HAP-1 (cell line): ENCODE data around the gene HPGD.

Experiments
- DNase-seq, 2 experiments: peaks; one replicate each; pipeline ENCODE4 v3.0.0-alpha.2; 2016 to 2020; ENCODE audit warnings: low spot score in 2 of 2
- H3K27me3 ChIP-seq: fragments of 250-450 bp; sonication (Bioruptor Pico); 2 replicates; pipeline ENCODE4 v1.5.1; 2020; ENCODE audit warnings: low read depth, mild to moderate bottlenecking, moderate library complexity
- H3K36me3 ChIP-seq: fragments of 250-450 bp; sonication (Bioruptor Pico); replicated peaks from 2 replicates; pipeline ENCODE4 v1.5.1; 2020; ENCODE audit warnings: mild to moderate bottlenecking
- H3K4me1 ChIP-seq: fragments of 250-450 bp; sonication (Bioruptor Pico); 2 replicates; pipeline ENCODE4 v1.5.1; 2020; ENCODE audit warnings: mild to moderate bottlenecking
- H3K4me3 ChIP-seq: fragments of 250-450 bp; sonication (Bioruptor Pico); 2 replicates; pipeline ENCODE4 v1.5.1; 2020; ENCODE audit warnings: mild to moderate bottlenecking, moderate library complexity
- H3K9me3 ChIP-seq: fragments of 250-450 bp; sonication (Bioruptor Pico); 2 replicates; pipeline ENCODE4 v1.5.1; 2020; ENCODE audit warnings: mild to moderate bottlenecking, moderate library complexity
- in situ Hi-C: fragments of 300-500 bp; cut with MboI; formaldehyde crosslinking; loops from 3 replicates; pipeline ENCODE4 v1.14.3; 2020; ENCODE audit warnings: low sequenced_read_pairs, inconsistent platforms, mixed read lengths

The HPGD gene

GRCh38 chr4:174539571-174539970 lies 17.3 kb upstream of the HPGD start:
- no peak overlapping the region for H3K4me3 ChIP-seq
- no peaks in the 10 kb centered on the region for H3K4me1 ChIP-seq
- in situ Hi-C loops, result no loop called here
- H3K9me3 ChIP-seq, result no peaks in the 10 kb centered on the region
- DNase-seq, result no peak
- H3K36me3 ChIP-seq, result no peaks in the 10 kb centered on the region
- no peaks in the 10 kb centered on the region for H3K27me3 ChIP-seq

DNA sequence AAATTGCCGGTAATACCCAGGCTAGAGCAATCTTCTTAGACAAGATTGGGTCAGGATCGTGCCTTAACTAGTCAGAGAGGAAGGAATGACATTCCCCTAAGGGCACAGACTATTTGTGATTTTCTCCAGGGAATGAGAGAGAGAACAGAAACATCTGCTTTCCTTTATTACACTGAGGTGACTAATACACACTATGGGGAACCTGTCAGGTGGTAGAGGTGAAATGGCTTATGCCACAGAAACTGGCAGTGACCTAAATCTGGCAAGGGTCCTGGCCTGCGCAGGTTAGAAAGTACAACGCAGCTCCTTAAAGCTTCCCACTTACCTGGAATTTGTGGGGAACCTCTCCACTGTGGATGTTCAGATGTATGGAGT lies 16.6 kb upstream of the HPGD start:
- Histone ChIP-seq H3K4me1 (no peaks in the 10 kb centered on the region), H3K9me3 (no peaks in the 10 kb centered on the region), H3K4me3 (no peak overlapping the region), H3K36me3 (no peaks in the 10 kb centered on the region), H3K27me3 (no peaks in the 10 kb centered on the region)
- DNase-seq, result no peak
- in situ Hi-C loops, result no loop called here

DNA sequence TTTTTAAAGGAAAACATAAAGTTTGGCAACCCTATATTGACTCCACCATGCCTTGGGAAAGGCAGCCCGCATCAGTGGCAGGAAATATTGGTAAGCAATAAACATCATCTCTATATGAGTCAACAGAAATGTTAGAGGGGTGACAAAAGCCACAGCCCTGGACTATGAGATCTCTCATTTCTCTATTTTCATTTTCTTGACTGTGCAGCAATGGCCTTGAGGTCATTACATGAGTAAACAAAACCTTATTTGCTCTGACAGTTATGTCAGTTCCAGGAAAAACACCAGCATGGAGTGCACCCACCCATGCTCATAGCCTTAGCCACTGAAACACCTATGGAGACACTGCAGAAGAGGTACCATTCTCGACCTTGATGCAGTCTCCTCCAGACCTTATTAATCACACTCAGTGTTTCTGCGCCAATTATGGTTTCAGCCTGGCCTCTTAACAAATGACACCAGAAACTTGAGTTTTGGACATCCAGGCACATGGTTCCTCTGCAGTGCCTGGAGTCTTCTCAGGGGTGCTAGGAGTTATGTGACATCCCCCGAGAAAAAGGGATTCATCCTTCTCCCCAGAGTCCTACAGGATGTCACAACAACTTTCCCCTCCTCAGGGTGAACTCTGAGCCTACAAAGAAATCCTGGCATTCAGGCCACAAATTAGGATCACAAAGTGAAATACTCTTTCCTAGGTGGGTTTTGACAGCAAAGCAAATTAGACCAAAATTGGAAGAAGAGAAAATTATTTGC lies 16.0 kb upstream of the HPGD start:
- H3K4me1 ChIP-seq, result no peaks in the 10 kb centered on the region
- in situ Hi-C loops, result no loop called here
- H3K36me3 ChIP-seq, result no peaks in the 10 kb centered on the region
- no peak overlapping the region for H3K4me3 ChIP-seq
- H3K9me3 ChIP-seq, result no peaks in the 10 kb centered on the region
- no peaks in the 10 kb centered on the region for H3K27me3 ChIP-seq
- no peak for DNase-seq

GRCh38 chr4:174537634-174538033 lies 15.3 kb upstream of the HPGD start:
- no peak for DNase-seq
- Histone ChIP-seq H3K4me1 (no peaks in the 10 kb centered on the region), H3K36me3 (no peaks in the 10 kb centered on the region), H3K27me3 (no peaks in the 10 kb centered on the region), H3K9me3 (no peaks in the 10 kb centered on the region), H3K4me3 (no peak overlapping the region)
- in situ Hi-C loops, result no loop called here

DNA sequence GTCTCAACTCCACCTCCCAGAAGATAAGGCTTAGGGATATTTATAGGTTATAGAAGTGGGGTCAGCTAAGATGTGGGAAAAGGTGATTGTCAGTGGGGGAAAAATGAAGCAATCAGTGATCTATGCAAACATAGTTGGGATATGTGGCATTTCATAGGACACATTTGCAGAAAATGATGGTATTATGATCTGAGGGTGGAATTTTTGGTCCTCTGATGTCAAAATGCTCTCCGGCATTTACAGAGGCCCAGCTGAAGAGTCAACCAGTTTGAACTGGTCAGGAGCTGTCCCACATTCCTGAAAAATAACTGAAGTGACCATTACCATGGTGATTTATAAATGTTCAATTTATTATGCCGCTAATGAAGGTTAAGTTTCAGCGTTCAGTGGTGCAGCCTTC lies 12.2 kb upstream of the HPGD start:
- no peak overlapping the region for H3K4me3 ChIP-seq
- no peaks in the 10 kb centered on the region for H3K36me3 ChIP-seq
- H3K9me3 ChIP-seq, result no peaks in the 10 kb centered on the region
- H3K27me3 ChIP-seq, result no peaks in the 10 kb centered on the region
- in situ Hi-C loops, result no loop called here
- DNase-seq, result no peak
- no peaks in the 10 kb centered on the region for H3K4me1 ChIP-seq

DNA sequence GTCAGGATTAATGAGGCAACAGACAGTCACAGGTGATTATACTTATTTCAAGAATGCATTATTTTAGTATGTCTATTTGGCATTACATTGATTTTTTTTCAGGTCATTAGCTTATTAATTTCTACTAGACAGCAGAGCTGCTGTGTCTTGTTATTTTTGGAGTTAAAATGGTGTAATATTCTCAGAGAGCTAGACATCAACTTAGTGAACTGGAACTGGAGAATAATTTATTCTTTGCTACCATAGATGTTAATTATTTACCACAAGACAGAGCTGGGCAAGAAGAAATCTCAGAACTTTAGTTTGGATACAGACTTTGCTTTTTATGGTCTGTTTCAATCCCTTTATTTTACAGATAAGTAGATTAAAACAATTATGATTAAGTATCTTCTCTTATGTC lies 10.2 kb upstream of the HPGD start:
- Histone ChIP-seq H3K9me3 (no peaks in the 10 kb centered on the region), H3K27me3 (no peaks in the 10 kb centered on the region), H3K4me3 (no peak overlapping the region), H3K4me1 (no peaks in the 10 kb centered on the region), H3K36me3 (no peaks in the 10 kb centered on the region)
- DNase-seq, result no peak
- in situ Hi-C loops, result no loop called here

DNA sequence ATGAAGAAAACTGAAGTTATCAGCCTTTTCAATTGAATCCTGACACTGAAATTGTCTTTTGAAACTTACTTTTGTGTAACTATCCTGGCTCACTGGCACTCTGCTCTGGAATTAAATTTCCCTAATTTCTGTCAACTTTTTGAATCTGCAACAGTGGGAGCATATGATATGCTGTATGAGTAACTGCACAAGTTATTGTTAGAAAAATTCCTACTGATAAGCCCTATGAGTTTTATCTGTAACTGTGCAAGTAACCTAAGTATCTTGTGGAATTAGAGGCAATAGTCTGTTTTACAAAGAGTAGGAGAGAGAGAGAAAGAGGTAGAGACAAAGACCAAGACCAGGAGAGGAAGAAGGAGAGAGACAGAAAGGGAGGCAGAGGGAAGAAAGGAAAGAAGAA lies 9.2 kb upstream of the HPGD start:
- in situ Hi-C loops, result no loop called here
- Histone ChIP-seq H3K4me1 (no peaks in the 10 kb centered on the region), H3K27me3 (no peaks in the 10 kb centered on the region), H3K36me3 (no peaks in the 10 kb centered on the region), H3K4me3 (no peak overlapping the region), H3K9me3 (no peaks in the 10 kb centered on the region)
- no peak for DNase-seq

GRCh38 chr4:174528226-174528625 lies 5.9 kb upstream of the HPGD start:
- H3K4me3 ChIP-seq, result no peak overlapping the region
- no peak for DNase-seq
- no peaks in the 10 kb centered on the region for H3K36me3 ChIP-seq
- no peaks in the 10 kb centered on the region for H3K9me3 ChIP-seq
- no peaks in the 10 kb centered on the region for H3K4me1 ChIP-seq
- no peaks in the 10 kb centered on the region for H3K27me3 ChIP-seq
- in situ Hi-C loops, result no loop called here

GRCh38 chr4:174526731-174527130 lies 4.4 kb upstream of the HPGD start:
- Histone ChIP-seq H3K9me3 (no peaks in the 10 kb centered on the region), H3K36me3 (no peaks in the 10 kb centered on the region), H3K4me1 (no peaks in the 10 kb centered on the region), H3K4me3 (no peak overlapping the region), H3K27me3 (no peaks in the 10 kb centered on the region)
- in situ Hi-C loops, result no loop called here
- DNase-seq, result no peak

- Histone ChIP-seq H3K36me3 (no peaks in the 10 kb centered on the region), H3K27me3 (no peaks in the 10 kb centered on the region), H3K9me3 (no peaks in the 10 kb centered on the region), H3K4me3 (no peak overlapping the region), H3K4me1 (no peaks in the 10 kb centered on the region)
- no peak for DNase-seq
- in situ Hi-C loops, result no loop called here
These were observed 2.0 kb upstream of the HPGD start for GRCh38 chr4:174524242-174524641.

GRCh38 chr4:174523025-174523693 lies 871 bp upstream of the HPGD start:
- Histone ChIP-seq H3K4me1 (no peaks in the 10 kb centered on the region), H3K27me3 (no peaks in the 10 kb centered on the region), H3K9me3 (no peaks in the 10 kb centered on the region), H3K36me3 (no peaks in the 10 kb centered on the region), H3K4me3 (peak overlapping the region; percentile 47)
- in situ Hi-C loops, result no loop called here
- peak in 1 of 2 experiments; percentile 11 for DNase-seq

GRCh38 chr4:174521800-174522182 lies 497 bp downstream of the HPGD start:
- Histone ChIP-seq H3K9me3 (no peaks in the 10 kb centered on the region), H3K27me3 (no peaks in the 10 kb centered on the region), H3K4me1 (no peaks in the 10 kb centered on the region), H3K36me3 (no peaks in the 10 kb centered on the region), H3K4me3 (peak overlapping the region; percentile 47)
- in situ Hi-C loops, result no loop called here
- peak in 1 of 2 experiments; percentile 37 for DNase-seq

GRCh38 chr4:174520660-174521059 lies 1.6 kb downstream of the HPGD start:
- H3K27me3 ChIP-seq, result no peaks in the 10 kb centered on the region
- in situ Hi-C loops, result no loop called here
- DNase-seq, result no peak
- no peaks in the 10 kb centered on the region for H3K36me3 ChIP-seq
- no peak overlapping the region for H3K4me3 ChIP-seq
- no peaks in the 10 kb centered on the region for H3K9me3 ChIP-seq
- no peaks in the 10 kb centered on the region for H3K4me1 ChIP-seq

GRCh38 chr4:174517502-174518445 lies 4.5 kb downstream of the HPGD start:
- H3K9me3 ChIP-seq, result no peaks in the 10 kb centered on the region
- in situ Hi-C loops, result no loop called here
- H3K4me1 ChIP-seq, result no peaks in the 10 kb centered on the region
- H3K36me3 ChIP-seq, result no peaks in the 10 kb centered on the region
- DNase-seq, result no peak
- H3K4me3 ChIP-seq, result no peak overlapping the region
- no peaks in the 10 kb centered on the region for H3K27me3 ChIP-seq
